CD4-positive, alpha-beta T cell (primary cell): Measurements from ENCODE around the gene ANKRD39. TPM values are rescaled to one million over a fixed set of nuclear protein-coding genes. Genes with fewer than 3 reads are reported as not detected.
"Not testable (repeated sequence)": the region's sequence is repeated elsewhere in the genome, so short reads cannot be mapped to it uniquely, and the experiment has no call there.

ENCODE experiments used
- ATAC-seq: fragments of 200-7000 bp; cut with Tn5 transposase; one replicate; pipeline ENCODE4 v1.10.0; 2022; ENCODE audit warnings: mild to moderate bottlenecking; ENCODE audit not compliant: poor library complexity
- CTCF ChIA-PET: fragments of 350-600 bp; sonication (Branson Sonifier 250); formaldehyde crosslinking; loops from one replicate; lab custom pipeline; 2021; ENCODE audit warnings: antibody characterized with exemption, inconsistent platforms; lab: Charles Lee
- POLR2A ChIA-PET: fragments of 350-600 bp; sonication (Branson Sonifier 250); formaldehyde crosslinking; loops from one replicate; lab custom pipeline; 2021; ENCODE audit warnings: antibody characterized with exemption, inconsistent platforms; lab: Charles Lee
- DNase-seq, 14 experiments: peaks; one replicate each; pipeline ENCODE4 v3.0.0-alpha.2; 2013 to 2020; ENCODE audit warnings: mixed read lengths in 2 of 14
- H3K27ac ChIP-seq, 2 donors: one replicate each; pipeline versions ENCODE4 v1.5.1 to v1.7.0; 2013; ENCODE audit warnings: low read length in 2 of 2, low read depth in 1 of 2, mild to moderate bottlenecking in 1 of 2
- H3K27me3 ChIP-seq, 2 experiments: 1 replicate in 1 of 2; 2 replicates in 1 of 2; pipeline versions ENCODE4 v1.6.1 to v1.7.0; 2013; ENCODE audit warnings: low read length in 2 of 2, control low read depth in 1 of 2, mild to moderate bottlenecking in 1 of 2, moderate library complexity in 1 of 2; ENCODE audit not compliant: insufficient read depth in 2 of 2, control insufficient read depth in 1 of 2
- H3K36me3 ChIP-seq: one replicate; pipeline ENCODE4 v1.6.1; 2013; ENCODE audit warnings: low read length, control low read depth; ENCODE audit not compliant: insufficient read depth
- H3K4me1 ChIP-seq: one replicate; pipeline ENCODE4 v1.6.1; 2013; ENCODE audit warnings: low read length, control low read depth; ENCODE audit not compliant: insufficient read depth
- H3K4me3 ChIP-seq: one replicate; pipeline ENCODE4 v1.5.1; 2013; ENCODE audit warnings: mild to moderate bottlenecking, low read length, moderate library complexity
- H3K9me3 ChIP-seq, 2 experiments: 1 replicate in 1 of 2; 2 replicates in 1 of 2; pipeline versions ENCODE4 v1.6.1 to v1.7.0; 2013; ENCODE audit warnings: low read length in 2 of 2, mild to moderate bottlenecking in 2 of 2, control low read depth in 1 of 2, moderate library complexity in 1 of 2; ENCODE audit not compliant: control insufficient read depth in 1 of 2, insufficient read depth in 1 of 2
- H3K27ac Mint-ChIP-seq: one replicate; pipeline ENCODE4 v1.8.0; 2020; ENCODE audit warnings: mixed read lengths
- H3K27me3 Mint-ChIP-seq: one replicate; pipeline ENCODE4 v1.8.0; 2021; ENCODE audit warnings: mixed read lengths
- H3K36me3 Mint-ChIP-seq: one replicate; pipeline ENCODE4 v1.8.0; 2021; ENCODE audit warnings: low read depth, mixed read lengths
- H3K4me1 Mint-ChIP-seq: one replicate; pipeline ENCODE4 v1.8.0; 2021; ENCODE audit warnings: low read depth, mixed read lengths
- H3K4me3 Mint-ChIP-seq: one replicate; pipeline ENCODE4 v1.8.0; 2020; ENCODE audit warnings: mild to moderate bottlenecking, mixed read lengths
- H3K9me3 Mint-ChIP-seq: one replicate; pipeline ENCODE4 v1.8.0; 2020; ENCODE audit warnings: mixed read lengths
- CTCF ChIP-seq: fragments of 200-600 bp; IDR thresholded peaks from one replicate; pipeline ENCODE4 v1.8.0; 2022; ENCODE audit warnings: antibody characterized with exemption, mild to moderate bottlenecking
- intact Hi-C, 2 experiments: fragments of 100-400 bp; cut with DNase I in 1 of 2; cut with micrococcal nuclease in 1 of 2; formaldehyde crosslinking; loops; one replicate each; pipeline versions ENCODE4 v1.15.1 to v1.9.0; 2023 to 2025; cut with DNase I, micrococcal nuclease
- total RNA-seq, 174 experiments: library from RNA in 2 of 174; stranded (reverse) in 2 of 174; gene quantifications; one replicate each; pipeline ENCODE4 v1.2.3 and lab custom pipeline; 2021 to 2026

Gene ANKRD39
- total RNA-seq, 2 experiments from 2014 or later, result 17.2 to 18.3 TPM

DNA sequence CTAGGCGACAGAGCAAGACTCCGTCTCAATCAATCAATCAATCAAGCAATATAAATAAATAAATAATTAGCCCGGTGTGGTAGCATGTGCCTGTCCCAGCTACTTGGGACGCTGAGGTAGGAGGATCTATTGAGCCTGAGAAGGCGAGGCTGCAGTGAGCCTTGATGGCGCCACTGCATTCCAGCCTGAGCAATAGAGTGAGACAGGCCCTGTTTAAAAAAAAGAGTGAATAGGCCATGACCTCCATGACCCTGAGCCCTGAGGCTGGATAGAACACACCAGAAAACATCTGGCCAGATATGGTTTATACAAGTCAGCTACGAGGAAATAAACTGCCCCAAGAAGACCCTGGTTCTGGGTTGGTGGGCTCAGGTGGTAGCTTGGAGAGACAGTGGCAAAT is 32.4 kb upstream of the ANKRD39 start:
- ChIA-PET POLR2A (interaction anchor here (0.6 to 1.9 kb wide), 9 partner anchors 11 to 682 kb away, joined by 3 to 14 read pairs (median 3); no protein-coding TSS in a partner anchor), CTCF (no interaction called here)
- no peak overlapping the region for H3K4me3 Mint-ChIP-seq
- no peak for TF ChIP-seq CTCF
- no peak for DNase-seq
- no peak for ATAC-seq
- H3K9me3 Mint-ChIP-seq, result no peaks in the 10 kb centered on the region
- Histone ChIP-seq H3K36me3 (no peaks in the 10 kb centered on the region), H3K9me3 (no peaks in the 10 kb centered on the region), H3K4me3 (no peak overlapping the region), H3K27ac (no peak overlapping the region), H3K27me3 (no peaks in the 10 kb centered on the region), H3K4me1 (peaks cover 46% of the 10 kb centered on the region)
- H3K4me1 Mint-ChIP-seq, result peaks cover 65% of the 10 kb centered on the region
- intact Hi-C loops, result no loop called here
- peak overlapping the region; percentile 80 for H3K27ac Mint-ChIP-seq
- H3K36me3 Mint-ChIP-seq, result no peaks in the 10 kb centered on the region
- no peaks in the 10 kb centered on the region for H3K27me3 Mint-ChIP-seq

GRCh38 chr2:96889502-96889901 is 31.7 kb upstream of the ANKRD39 start:
- H3K27me3 Mint-ChIP-seq, H3K9me3 ChIP-seq, DNase-seq, H3K9me3 Mint-ChIP-seq, H3K36me3 ChIP-seq, H3K4me3 Mint-ChIP-seq, ATAC-seq, H3K4me3 ChIP-seq, CTCF ChIA-PET, intact Hi-C loops, H3K36me3 Mint-ChIP-seq, H3K27ac ChIP-seq, H3K27me3 ChIP-seq: not testable (repeated sequence)
- Mint-ChIP-seq H3K27ac (peak overlapping the region; percentile 44), H3K4me1 (peaks cover 60% of the 10 kb centered on the region)
- POLR2A ChIA-PET, result interaction anchor here (0.8 to 1.9 kb wide), 2 partner anchors 23 to 73 kb away, joined by 3 to 14 read pairs; no protein-coding TSS in a partner anchor
- H3K4me1 ChIP-seq, result peaks cover 45% of the 10 kb centered on the region

- peak; percentile 71 for ATAC-seq
- ChIA-PET CTCF (no interaction called here), POLR2A (interaction anchor here (0.7 to 1.2 kb wide), 6 partner anchors 17 to 75 kb away, joined by 3 to 7 read pairs (median 5); partner anchors contain the start of gene ANKRD39)
- Histone ChIP-seq H3K4me1 (peaks cover 42% of the 10 kb centered on the region), H3K27ac (no peak overlapping the region), H3K27me3 (no peaks in the 10 kb centered on the region), H3K36me3 (no peaks in the 10 kb centered on the region), H3K4me3 (no peak overlapping the region), H3K9me3 (no peaks in the 10 kb centered on the region)
- no peak for TF ChIP-seq CTCF
- no peaks in the 10 kb centered on the region for H3K9me3 Mint-ChIP-seq
- H3K4me3 Mint-ChIP-seq, result peak overlapping the region; percentile 58
- no peaks in the 10 kb centered on the region for H3K36me3 Mint-ChIP-seq
- peak in 2 of 14 experiments; percentile 40 to 52 for DNase-seq
- intact Hi-C loops, result no loop called here
- no peaks in the 10 kb centered on the region for H3K27me3 Mint-ChIP-seq
- peak overlapping the region; percentile 68 for H3K27ac Mint-ChIP-seq
- peaks cover 57% of the 10 kb centered on the region for H3K4me1 Mint-ChIP-seq
Measured at GRCh38 chr2:96888072-96889011, 30.5 kb upstream of the ANKRD39 start.
